A673 (cell line): Measurements from ENCODE around the gene OSTF1. TPM values are rescaled to one million over a fixed set of nuclear protein-coding genes. Genes with fewer than 3 reads are reported as not detected.

Source experiments
- BruUV-seq: library from RNA; stranded (reverse); fragments of 400-500 nt; replicated peaks from 2 replicates; lab custom pipeline; 2021; lab: Mats Ljungman, UMichigan
- CTCF ChIA-PET: fragments of 300-600 bp; sonication (Branson Sonifier 250); formaldehyde crosslinking; loops from one replicate; lab custom pipeline; 2022; ENCODE audit warnings: antibody characterized with exemption; lab: Charles Lee
- POLR2A ChIA-PET: fragments of 300-600 bp; sonication (Branson Sonifier 250); formaldehyde crosslinking; loops from one replicate; lab custom pipeline; 2022; ENCODE audit warnings: antibody characterized with exemption; ENCODE audit not compliant: low non-redundant PET; lab: Charles Lee
- DNase-seq: peaks from one replicate; pipeline ENCODE4 v3.0.0-alpha.2; 2015; ENCODE audit warnings: low spot score
- H3K27ac ChIP-seq: fragments of 200-600 bp; sonication (generic); 2 replicates; pipeline ENCODE4 v1.5.1; 2016; ENCODE audit warnings: mixed run types, low read depth, mild to moderate bottlenecking, mixed read lengths, antibody characterized with exemption, low read length; ENCODE audit not compliant: poor library complexity, severe bottlenecking
- H3K27me3 ChIP-seq: fragments of 200-600 bp; sonication (generic); replicated peaks from 2 replicates; pipeline ENCODE4 v1.6.1; 2017; ENCODE audit warnings: mixed run types, low read depth, mild to moderate bottlenecking, mixed read lengths, antibody characterized with exemption, low read length; ENCODE audit not compliant: insufficient read depth, poor library complexity
- H3K36me3 ChIP-seq: fragments of 200-600 bp; sonication (generic); 2 replicates; pipeline ENCODE4 v1.6.1; 2016; ENCODE audit warnings: mixed run types, mild to moderate bottlenecking, mixed read lengths, antibody characterized with exemption, low read length; ENCODE audit not compliant: insufficient read depth, poor library complexity, severe bottlenecking
- H3K4me1 ChIP-seq: fragments of 200-600 bp; sonication (generic); 2 replicates; pipeline ENCODE4 v1.6.1; 2017; ENCODE audit warnings: mixed run types, mild to moderate bottlenecking, mixed read lengths, antibody characterized with exemption, low read length; ENCODE audit not compliant: insufficient read depth, poor library complexity, severe bottlenecking
- H3K4me3 ChIP-seq: fragments of 200-600 bp; sonication (generic); 2 replicates; pipeline ENCODE4 v1.5.1; 2016; ENCODE audit warnings: low read depth, mixed run types, mild to moderate bottlenecking, mixed read lengths, low read length; ENCODE audit not compliant: poor library complexity, severe bottlenecking
- H3K9me3 ChIP-seq: fragments of 200-600 bp; sonication (generic); 2 replicates; pipeline ENCODE4 v1.6.1; 2016; ENCODE audit warnings: mixed run types, low read depth, mild to moderate bottlenecking, mixed read lengths, antibody characterized with exemption, low read length; ENCODE audit not compliant: poor library complexity, severe bottlenecking
- CTCF ChIP-seq: fragments of 300-800, 200-600 bp; sonication (generic); conservative IDR thresholded peaks from 2 replicates; pipeline ENCODE4 v1.5.1; 2017; ENCODE audit warnings: low read depth, mild to moderate bottlenecking, antibody characterized with exemption, low read length, moderate library complexity, mixed read lengths
- EZH2 ChIP-seq: fragments of 200-600 bp; sonication (generic); IDR thresholded peaks from 2 replicates; pipeline ENCODE4 v1.6.1; 2017; ENCODE audit warnings: borderline replicate concordance, low read depth, mild to moderate bottlenecking, mixed read lengths, antibody characterized with exemption, low read length; ENCODE audit not compliant: poor library complexity, severe bottlenecking
- intact Hi-C: fragments of 100-400 bp; cut with micrococcal nuclease; formaldehyde crosslinking; loops from one replicate; pipeline ENCODE4 v1.10.0; 2022; ENCODE audit not compliant: unreplicated experiment
- total RNA-seq: library from RNA; stranded (reverse); gene quantifications from 2 replicates; pipeline ENCODE4 v1.2.3, GENCODE V29; 2021

The OSTF1 gene
- total RNA-seq, 1 experiment from 2014 or later, result 2.3 TPM

GRCh38 chr9:75086541-75087288 lies 1.6 kb upstream of the OSTF1 start:
- Histone ChIP-seq H3K27ac (no peak overlapping the region), H3K4me3 (peak overlapping the region; percentile 81), H3K36me3 (no peaks in the 10 kb centered on the region), H3K4me1 (peaks cover 7% of the 10 kb centered on the region), H3K9me3 (no peaks in the 10 kb centered on the region), H3K27me3 (peaks cover 21% of the 10 kb centered on the region)
- intact Hi-C loops, result loop anchor here (10.0 kb wide), 3 partner anchors 142 to 512 kb away; partner anchors contain the start of gene TRPM6
- TF ChIP-seq EZH2, result no peak
- no peak for TF ChIP-seq CTCF
- DNase-seq, result no peak
- CTCF ChIA-PET, result no interaction called here
- BruUV-seq, result no TSS peak
- POLR2A ChIA-PET, result interaction anchor here (0.6 kb wide), 1 partner anchor 107 kb away, joined by 3 read pairs; no protein-coding TSS in a partner anchor

GRCh38 chr9:75087289-75087823 lies 958 bp upstream of the OSTF1 start:
- H3K4me3 ChIP-seq, result peak overlapping the region; percentile 81
- TF ChIP-seq EZH2 (no peak), CTCF (0 out of 2 replicates have a peak, but pooled peaks have one; percentile 12)
- intact Hi-C loops, result loop anchor here (10.0 kb wide), 3 partner anchors 143 to 513 kb away; partner anchors contain the start of gene TRPM6
- peak overlapping the region; percentile 61 for H3K27ac ChIP-seq
- no peaks in the 10 kb centered on the region for H3K36me3 ChIP-seq
- H3K4me1 ChIP-seq, result peaks cover 7% of the 10 kb centered on the region
- POLR2A ChIA-PET, result interaction anchor here (0.6 kb wide), 1 partner anchor 108 kb away, joined by 3 read pairs; no protein-coding TSS in a partner anchor
- DNase-seq, result peak; percentile 63
- H3K9me3 ChIP-seq, result no peaks in the 10 kb centered on the region
- no TSS peak for BruUV-seq
- CTCF ChIA-PET, result no interaction called here
- H3K27me3 ChIP-seq, result peaks cover 21% of the 10 kb centered on the region

- DNase-seq, result peak; percentile 35
- Histone ChIP-seq H3K4me3 (peak overlapping the region; percentile 81), H3K27ac (no peak overlapping the region), H3K9me3 (no peaks in the 10 kb centered on the region), H3K4me1 (peaks cover 7% of the 10 kb centered on the region), H3K36me3 (no peaks in the 10 kb centered on the region), H3K27me3 (peaks cover 28% of the 10 kb centered on the region)
- no peak for TF ChIP-seq EZH2
- no peak for TF ChIP-seq CTCF
- intact Hi-C loops, result loop anchor here (10.0 kb wide), 3 partner anchors 144 to 514 kb away; partner anchors contain the start of gene TRPM6
- ChIA-PET CTCF (no interaction called here), POLR2A (interaction anchor here (0.7 kb wide), 1 partner anchor 61 kb away, joined by 3 read pairs; the partner anchor contains the start of gene CARNMT1)
- no TSS peak for BruUV-seq
These were observed 495 bp downstream of the OSTF1 start for GRCh38 chr9:75088646-75089372.
